ENCODE measurements around the gene MRPL53. TPM values are rescaled to one million over a fixed set of nuclear protein-coding genes. Genes with fewer than 3 reads are reported as not detected.

Gene MRPL53
- polyA plus RNA-seq, 3 donors: 48.6 to 133 (median 106) TPM

DNA sequence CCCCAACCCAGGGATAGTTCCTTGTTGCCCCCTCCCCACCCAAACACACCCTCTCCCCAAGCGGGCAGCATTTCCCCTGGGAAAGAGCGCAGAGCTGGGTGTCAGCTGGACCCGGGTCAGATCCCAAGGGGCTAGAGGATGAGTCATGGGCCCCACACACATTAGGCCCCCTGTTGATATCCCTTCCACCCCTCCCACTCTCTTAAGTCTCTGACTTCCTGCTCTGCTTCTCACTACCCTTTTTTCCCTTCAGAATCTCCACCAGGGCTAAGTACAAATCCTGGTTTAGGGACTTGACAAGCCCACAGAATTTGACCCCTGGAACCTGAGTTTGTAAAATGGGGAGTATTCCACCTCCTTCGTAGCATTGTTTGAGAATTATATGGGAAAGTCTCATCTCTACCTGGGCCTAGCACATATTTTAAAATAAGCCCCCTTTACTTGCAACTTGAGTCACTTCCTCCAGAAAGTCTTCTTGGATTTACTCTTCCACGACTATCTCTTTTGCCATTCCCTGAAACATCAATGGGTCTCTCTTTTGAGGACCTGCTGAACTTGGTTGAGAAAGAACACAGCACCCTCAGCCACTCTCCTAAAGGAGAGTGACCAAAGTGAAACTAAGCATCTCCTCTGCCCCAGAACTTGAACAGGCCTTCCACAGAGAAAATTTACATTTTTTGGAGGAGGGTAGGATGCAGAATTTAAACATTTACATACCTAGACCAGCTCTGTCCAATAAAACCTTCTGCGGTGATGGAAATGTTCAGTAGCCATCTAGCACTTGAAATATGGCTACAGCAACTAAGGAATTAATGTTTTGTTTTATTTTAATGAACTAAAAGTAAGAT, 35.4 kb downstream of the MRPL53 start:
- H2AFZ ChIP-seq (ENCODE audit: insufficient read depth, low read depth, low read length, poor library complexity, severe bottlenecking): no peak overlapping the region
- no peak overlapping the region for H3K4me3 ChIP-seq (replicated peaks in 1 of 3; ENCODE audit: low read depth in 2 of 3, low read length in 3 of 3)
- Mint-ChIP-seq H3K4me1 (peaks cover 29% of the 10 kb centered on the region), H3K27ac (no peak overlapping the region), H3K4me3 (no peak overlapping the region), H3K36me3 (peaks cover 3 to 4% of the 10 kb centered on the region in 2 donors), H3K27me3 (ENCODE audit: low read depth in 3 of 3) (peaks cover 26 to 34% (median 31%) of the 10 kb centered on the region in 3 donors), H3K9me3 (peaks cover 0 to 6% (median 2%) of the 10 kb centered on the region in 7 donors)
- peaks cover 0 to 12% of the 10 kb centered on the region in 2 donors for H3K9me3 ChIP-seq (replicated peaks in 1 of 2; ENCODE audit: control insufficient read depth in 1 of 2, insufficient read depth in 1 of 2, low read length in 2 of 2)
- TF ChIP-seq, protein P1, sequence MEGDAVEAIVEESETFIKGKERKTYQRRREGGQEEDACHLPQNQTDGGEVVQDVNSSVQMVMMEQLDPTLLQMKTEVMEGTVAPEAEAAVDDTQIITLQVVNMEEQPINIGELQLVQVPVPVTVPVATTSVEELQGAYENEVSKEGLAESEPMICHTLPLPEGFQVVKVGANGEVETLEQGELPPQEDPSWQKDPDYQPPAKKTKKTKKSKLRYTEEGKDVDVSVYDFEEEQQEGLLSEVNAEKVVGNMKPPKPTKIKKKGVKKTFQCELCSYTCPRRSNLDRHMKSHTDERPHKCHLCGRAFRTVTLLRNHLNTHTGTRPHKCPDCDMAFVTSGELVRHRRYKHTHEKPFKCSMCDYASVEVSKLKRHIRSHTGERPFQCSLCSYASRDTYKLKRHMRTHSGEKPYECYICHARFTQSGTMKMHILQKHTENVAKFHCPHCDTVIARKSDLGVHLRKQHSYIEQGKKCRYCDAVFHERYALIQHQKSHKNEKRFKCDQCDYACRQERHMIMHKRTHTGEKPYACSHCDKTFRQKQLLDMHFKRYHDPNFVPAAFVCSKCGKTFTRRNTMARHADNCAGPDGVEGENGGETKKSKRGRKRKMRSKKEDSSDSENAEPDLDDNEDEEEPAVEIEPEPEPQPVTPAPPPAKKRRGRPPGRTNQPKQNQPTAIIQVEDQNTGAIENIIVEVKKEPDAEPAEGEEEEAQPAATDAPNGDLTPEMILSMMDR (IDR thresholded peaks at IDR 0.05): no peak
- 47% methylated on average over 3 of the region's 6 CpGs for WGBS (ENCODE audit: insufficient coverage)
- DNase-seq: no peak
- H3K4me1 ChIP-seq (ENCODE audit: control insufficient read depth in 1 of 2, insufficient read depth in 2 of 2, low read length in 2 of 2): peaks cover 24 to 25% of the 10 kb centered on the region in 2 donors
- no peak overlapping the region for H3K27ac ChIP-seq (ENCODE audit: low read depth in 1 of 2, low read length in 2 of 2)
- no peak overlapping the region for H3K4me2 ChIP-seq (replicated peaks; ENCODE audit: extremely low read depth, low read length, poor library complexity, severe bottlenecking)
- H3K27me3 ChIP-seq (ENCODE audit: control insufficient read depth in 2 of 2, insufficient read depth in 2 of 2, low read length in 2 of 2): peaks cover 10 to 31% of the 10 kb centered on the region in 2 donors
- H4K20me1 ChIP-seq (ENCODE audit: insufficient read depth, low read length): no peaks in the 10 kb centered on the region
- H3K36me3 ChIP-seq (replicated peaks in 1 of 2; ENCODE audit: control insufficient read depth in 1 of 2, insufficient read depth in 2 of 2, low read length in 2 of 2): no peaks in the 10 kb centered on the region
- intact Hi-C loops (cut with micrococcal nuclease): no loop called here
- H3K79me2 ChIP-seq (ENCODE audit: insufficient read depth, low read length): no peaks in the 10 kb centered on the region
- no peak overlapping the region for H3K9ac ChIP-seq (ENCODE audit: insufficient read depth, low read length, poor library complexity, severe bottlenecking)

DNA sequence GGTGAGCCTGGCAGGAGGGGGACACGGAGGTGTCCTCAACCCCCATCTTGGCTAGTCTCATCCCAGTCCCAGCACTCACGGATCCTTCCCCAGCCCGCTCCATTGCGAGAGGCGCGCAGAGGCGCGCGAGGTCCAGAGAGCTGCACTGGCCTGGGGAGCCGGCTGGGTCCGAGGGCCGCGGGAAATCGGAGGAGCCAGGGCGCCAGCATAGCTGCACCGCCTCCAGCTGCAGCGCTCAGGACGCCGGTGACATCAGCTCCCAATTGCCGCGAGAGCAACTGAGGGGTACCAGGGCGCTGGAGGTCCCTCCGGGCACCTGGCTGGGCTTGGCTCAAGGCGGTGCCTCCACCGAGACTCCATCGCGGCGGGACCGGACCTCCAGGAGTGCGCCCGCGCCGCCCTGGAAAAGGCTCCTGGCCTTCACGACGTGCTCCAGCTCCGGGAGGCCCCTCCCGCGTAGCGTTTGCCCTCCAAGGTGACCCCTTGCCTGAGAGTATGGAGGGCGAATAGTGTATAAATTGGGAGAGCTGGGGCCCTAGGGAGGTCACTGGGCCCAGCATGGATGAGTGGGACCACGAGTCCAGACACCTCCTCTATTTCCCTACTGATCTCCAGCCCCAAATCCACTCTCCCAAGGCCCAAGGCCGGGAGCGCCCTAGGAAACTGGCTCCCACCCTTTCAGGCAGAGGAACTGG, 36.2 kb downstream of the MRPL53 start:
- Histone ChIP-seq H3K27ac (ENCODE audit: low read depth in 1 of 2, low read length in 2 of 2) (no peak overlapping the region), H3K9me3 (replicated peaks in 1 of 2; ENCODE audit: control insufficient read depth in 1 of 2, insufficient read depth in 1 of 2, low read length in 2 of 2) (peaks cover 0 to 8% of the 10 kb centered on the region in 2 donors), H3K4me3 (replicated peaks in 1 of 3; ENCODE audit: low read depth in 2 of 3, low read length in 3 of 3) (no peak overlapping the region), H3K36me3 (replicated peaks in 1 of 2; ENCODE audit: control insufficient read depth in 1 of 2, insufficient read depth in 2 of 2, low read length in 2 of 2) (no peaks in the 10 kb centered on the region), H3K9ac (ENCODE audit: insufficient read depth, low read length, poor library complexity, severe bottlenecking) (no peak overlapping the region), H3K27me3 (ENCODE audit: control insufficient read depth in 2 of 2, insufficient read depth in 2 of 2, low read length in 2 of 2) (peaks cover 3 to 23% of the 10 kb centered on the region in 2 donors), H3K4me1 (ENCODE audit: control insufficient read depth in 1 of 2, insufficient read depth in 2 of 2, low read length in 2 of 2) (peaks cover 17% of the 10 kb centered on the region in 2 donors), H3K79me2 (ENCODE audit: insufficient read depth, low read length) (no peaks in the 10 kb centered on the region), H2AFZ (ENCODE audit: insufficient read depth, low read depth, low read length, poor library complexity, severe bottlenecking) (no peak overlapping the region), H4K20me1 (ENCODE audit: insufficient read depth, low read length) (no peaks in the 10 kb centered on the region), H3K4me2 (replicated peaks; ENCODE audit: extremely low read depth, low read length, poor library complexity, severe bottlenecking) (no peak overlapping the region)
- intact Hi-C loops (cut with micrococcal nuclease): no loop called here
- Mint-ChIP-seq H3K27ac (no peak overlapping the region), H3K4me1 (peaks cover 23% of the 10 kb centered on the region), H3K9me3 (peaks cover 0 to 5% (median 2%) of the 10 kb centered on the region in 7 donors), H3K4me3 (no peak overlapping the region), H3K36me3 (peaks cover 3 to 4% of the 10 kb centered on the region in 2 donors), H3K27me3 (ENCODE audit: low read depth in 3 of 3) (peaks cover 21 to 26% (median 23%) of the 10 kb centered on the region in 3 donors)
- 96% methylated on average over 34 of the region's 43 CpGs for WGBS (ENCODE audit: insufficient coverage)
- TF ChIP-seq, protein P1 (IDR thresholded peaks at IDR 0.05): no peak
- no peak for DNase-seq

All from CD14-positive monocyte (primary cell).